HCT116 (cell line): ENCODE measurements around the gene CDC42EP3.

Experiments used
- YY1 ChIP-seq: IDR thresholded peaks from 2 replicates; pipeline ENCODE4 v1.6.1; 2011; ENCODE audit warnings: low read length, low read depth, moderate library complexity, mild to moderate bottlenecking; ENCODE audit not compliant: insufficient replicate concordance; ENCODE audit errors: extremely low read depth
- TF ChIP-seq, protein P1 (sequence below), 3 experiments: fragments of 200-600 bp in 1 of 3; sonication (generic) in 1 of 3; IDR thresholded peaks in 2 of 3; conservative IDR thresholded peaks in 1 of 3; 2 replicates each; pipeline ENCODE4 v1.5.1; 2012 to 2017; ENCODE audit warnings: low read depth in 2 of 3, low read length in 2 of 3, antibody characterized with exemption in 1 of 3, borderline replicate concordance in 1 of 3, control low read depth in 1 of 3, mild to moderate bottlenecking in 1 of 3, mixed read lengths in 1 of 3, mixed run types in 1 of 3, moderate library complexity in 1 of 3; ENCODE audit not compliant: insufficient read depth in 1 of 3

DNA sequence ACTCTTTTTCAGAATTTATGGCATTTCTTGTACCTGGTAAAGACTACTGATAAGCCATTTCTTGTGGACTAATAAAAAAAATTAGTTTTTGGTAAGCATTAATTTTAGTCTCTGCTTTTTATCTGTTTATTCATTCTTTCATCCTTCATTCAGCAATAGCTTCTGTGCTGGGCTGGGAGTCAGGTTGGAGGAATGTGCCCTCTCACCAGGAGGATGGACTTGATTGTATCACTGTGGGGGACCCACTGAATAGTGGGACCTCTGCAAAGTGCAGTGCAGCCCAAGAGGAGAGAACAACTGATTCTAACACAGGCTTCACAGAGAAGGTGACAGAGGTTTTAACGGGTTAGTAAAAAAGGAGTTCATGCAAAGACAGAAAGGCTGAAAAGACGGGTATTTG, 39.1 kb downstream of the CDC42EP3 start:
- TF ChIP-seq, protein P1, sequence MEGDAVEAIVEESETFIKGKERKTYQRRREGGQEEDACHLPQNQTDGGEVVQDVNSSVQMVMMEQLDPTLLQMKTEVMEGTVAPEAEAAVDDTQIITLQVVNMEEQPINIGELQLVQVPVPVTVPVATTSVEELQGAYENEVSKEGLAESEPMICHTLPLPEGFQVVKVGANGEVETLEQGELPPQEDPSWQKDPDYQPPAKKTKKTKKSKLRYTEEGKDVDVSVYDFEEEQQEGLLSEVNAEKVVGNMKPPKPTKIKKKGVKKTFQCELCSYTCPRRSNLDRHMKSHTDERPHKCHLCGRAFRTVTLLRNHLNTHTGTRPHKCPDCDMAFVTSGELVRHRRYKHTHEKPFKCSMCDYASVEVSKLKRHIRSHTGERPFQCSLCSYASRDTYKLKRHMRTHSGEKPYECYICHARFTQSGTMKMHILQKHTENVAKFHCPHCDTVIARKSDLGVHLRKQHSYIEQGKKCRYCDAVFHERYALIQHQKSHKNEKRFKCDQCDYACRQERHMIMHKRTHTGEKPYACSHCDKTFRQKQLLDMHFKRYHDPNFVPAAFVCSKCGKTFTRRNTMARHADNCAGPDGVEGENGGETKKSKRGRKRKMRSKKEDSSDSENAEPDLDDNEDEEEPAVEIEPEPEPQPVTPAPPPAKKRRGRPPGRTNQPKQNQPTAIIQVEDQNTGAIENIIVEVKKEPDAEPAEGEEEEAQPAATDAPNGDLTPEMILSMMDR (IDR thresholded peaks at IDR 0.05 in 2 of 3, conservative IDR thresholded peaks at IDR 0.05 in 1 of 3; ENCODE audit: borderline replicate concordance in 1 of 3, insufficient read depth in 1 of 3, low read depth in 2 of 3, low read length in 2 of 3), result no peak
- no peak for TF ChIP-seq YY1
